G401.6 (cell line): ENCODE measurements around the gene C1QTNF8.

Experiments
- FAIRE-seq: peaks from 2 replicates; lab custom pipeline; 2012; peaks lifted over from hg19 to GRCh38; lab: Jason Lieb, UNC

Gene C1QTNF8

DNA sequence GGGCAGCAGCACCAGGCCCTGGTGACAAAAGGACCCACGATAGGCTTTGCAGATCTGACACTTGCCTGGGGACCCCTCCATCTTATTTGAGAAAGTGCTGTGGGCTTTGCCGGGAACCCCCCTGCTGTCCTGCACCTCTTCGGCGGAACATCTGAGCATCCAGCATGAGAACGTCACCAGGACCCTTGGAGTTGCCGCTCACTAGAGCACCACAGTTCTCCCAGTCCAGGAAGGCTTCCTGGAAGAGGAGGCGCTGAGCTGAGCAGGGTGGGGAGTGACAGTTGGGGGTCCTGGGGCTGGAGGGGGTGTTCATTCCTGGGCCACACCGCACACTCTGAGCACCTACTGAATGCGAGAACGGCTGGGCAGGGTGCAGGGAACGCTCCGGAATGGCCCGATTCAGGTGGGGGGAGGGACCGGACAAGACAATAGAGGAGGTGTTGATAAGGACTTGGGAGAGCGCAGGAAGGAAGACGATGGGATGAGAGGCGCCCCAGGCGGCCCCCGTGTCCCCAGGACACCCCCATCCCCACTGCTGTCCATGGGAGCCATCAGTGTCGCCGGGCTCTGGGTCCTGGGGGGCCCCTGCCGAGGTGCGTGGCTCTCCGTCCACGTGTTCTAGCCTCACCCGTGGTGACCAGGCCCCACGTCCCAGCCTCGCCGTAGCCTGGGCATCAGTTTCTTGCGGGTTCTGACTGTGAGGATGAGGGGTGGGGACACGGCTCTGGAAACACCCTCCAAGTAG lies 32.1 kb upstream of the C1QTNF8 start:
- no peak for FAIRE-seq

DNA sequence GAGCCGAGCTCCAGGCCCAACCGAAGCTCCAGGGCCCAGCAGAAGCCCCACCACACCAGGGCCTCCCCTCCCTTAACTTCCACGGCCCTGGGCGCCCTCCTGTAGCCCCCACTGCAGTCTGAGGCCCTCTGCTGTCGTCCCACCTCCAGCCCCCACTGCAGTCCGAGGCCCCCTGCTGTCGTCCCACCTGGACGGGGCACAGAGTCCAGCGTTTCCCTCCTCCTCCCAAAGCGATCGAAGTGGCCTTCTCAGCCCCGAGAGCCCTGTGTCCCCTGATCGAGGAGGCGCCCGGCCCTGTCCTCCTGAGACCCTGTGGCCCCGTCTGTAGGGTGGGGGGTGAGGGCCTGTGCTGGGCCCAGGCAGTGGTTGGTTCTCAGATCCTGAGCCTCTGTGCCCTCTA lies 31.1 kb upstream of the C1QTNF8 start:
- no peak for FAIRE-seq

DNA sequence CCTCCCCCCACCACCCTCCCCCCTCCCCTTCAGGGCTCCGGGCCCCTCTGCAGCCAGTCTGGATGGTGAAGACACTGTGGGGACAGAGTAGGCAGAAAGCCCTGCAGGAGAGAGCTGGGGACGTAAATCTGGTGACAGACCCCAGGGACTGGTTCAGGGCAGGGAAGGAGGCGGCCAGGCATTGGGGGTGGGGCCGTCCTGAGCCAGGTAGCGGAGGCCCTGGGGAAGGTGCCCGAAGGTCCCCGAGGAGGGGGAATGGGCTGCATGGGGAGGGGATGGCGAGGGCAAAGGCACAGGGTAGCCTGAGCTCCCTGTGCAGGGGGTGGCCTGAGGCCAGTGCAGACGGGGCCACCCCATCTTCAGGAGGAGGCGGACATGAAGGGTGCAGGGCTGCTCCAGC lies 30.5 kb upstream of the C1QTNF8 start:
- no peak for FAIRE-seq

DNA sequence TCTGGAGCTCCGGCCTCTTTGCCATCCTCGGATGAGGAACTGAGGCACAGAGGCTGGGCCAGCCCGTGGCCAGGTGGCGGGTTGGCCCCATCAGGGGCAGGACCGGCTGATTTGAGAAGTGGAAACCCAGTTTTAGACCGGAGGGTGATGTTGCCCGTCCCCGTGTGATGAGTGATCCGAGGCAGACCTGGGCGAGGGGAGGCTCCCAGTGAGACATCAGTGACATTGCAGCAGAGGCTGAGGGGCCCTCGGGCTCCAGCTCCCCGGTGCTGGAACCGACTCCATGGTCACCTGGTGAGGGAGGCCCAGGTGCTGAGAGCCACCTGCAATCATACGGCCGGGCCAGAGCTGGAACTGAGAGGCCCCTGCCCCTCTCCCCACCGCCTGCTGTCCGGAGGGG lies 30.0 kb upstream of the C1QTNF8 start:
- no peak for FAIRE-seq

DNA sequence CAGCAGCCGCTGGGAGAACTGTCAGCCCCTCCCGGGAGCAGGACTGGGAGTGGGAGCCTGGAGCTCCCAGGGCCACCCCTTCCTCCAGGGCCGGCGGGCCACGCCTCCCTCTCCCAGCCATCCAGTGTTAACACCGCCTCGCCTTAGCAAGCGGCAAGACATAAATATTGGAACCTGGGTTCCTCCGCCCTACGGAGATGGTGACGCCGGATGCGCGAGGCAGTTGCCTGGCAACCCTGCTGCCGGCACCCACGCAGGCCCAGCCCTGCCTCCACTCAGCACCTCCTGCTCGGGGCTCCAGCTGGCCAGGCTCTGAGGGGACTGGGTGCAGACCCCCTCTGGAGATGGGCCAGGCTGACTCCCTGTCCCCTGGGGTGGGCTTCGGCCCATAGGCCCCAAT lies 29.4 kb upstream of the C1QTNF8 start:
- peak; percentile 89 for FAIRE-seq

DNA sequence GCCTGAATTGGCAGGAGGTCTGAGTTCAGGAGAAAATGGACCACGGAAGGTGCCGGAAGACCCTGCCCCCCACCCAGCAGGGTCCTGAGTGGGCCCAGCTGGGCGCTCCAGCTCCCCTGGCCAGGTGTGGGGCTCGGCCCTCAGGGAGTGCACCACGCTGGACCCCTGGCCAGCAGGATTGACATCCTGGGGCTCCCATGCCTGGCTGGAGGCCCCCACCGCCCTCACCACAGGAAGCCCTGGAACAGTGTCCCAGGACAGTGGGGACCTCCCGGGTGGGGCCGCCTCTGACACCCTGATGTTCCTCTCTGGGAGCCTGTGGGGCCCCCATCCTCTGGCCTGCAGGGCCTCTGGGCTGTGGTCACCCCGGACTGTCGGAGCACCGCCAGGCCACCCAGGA lies 28.8 kb upstream of the C1QTNF8 start:
- FAIRE-seq: no peak

DNA sequence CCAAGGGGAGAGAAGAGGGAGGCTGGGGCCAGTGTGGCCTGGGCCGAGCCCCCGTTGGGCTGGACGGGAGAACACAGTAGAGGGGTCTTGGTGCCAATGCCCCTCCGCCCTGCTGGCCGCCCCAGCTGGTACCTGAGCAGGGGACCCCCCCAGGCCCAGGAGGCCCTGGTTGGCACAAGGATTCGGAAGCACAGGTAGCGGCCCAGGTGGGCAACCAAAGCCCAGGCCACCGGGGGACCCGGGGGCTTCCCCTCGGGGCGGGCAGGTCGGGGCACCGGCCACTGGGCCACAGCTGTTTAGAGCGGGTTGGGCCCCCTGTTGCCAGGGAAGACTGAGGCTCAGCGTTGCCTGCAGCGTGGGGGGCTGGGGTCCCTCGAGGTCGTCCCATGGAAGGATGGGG lies 28.2 kb upstream of the C1QTNF8 start:
- FAIRE-seq: no peak

DNA sequence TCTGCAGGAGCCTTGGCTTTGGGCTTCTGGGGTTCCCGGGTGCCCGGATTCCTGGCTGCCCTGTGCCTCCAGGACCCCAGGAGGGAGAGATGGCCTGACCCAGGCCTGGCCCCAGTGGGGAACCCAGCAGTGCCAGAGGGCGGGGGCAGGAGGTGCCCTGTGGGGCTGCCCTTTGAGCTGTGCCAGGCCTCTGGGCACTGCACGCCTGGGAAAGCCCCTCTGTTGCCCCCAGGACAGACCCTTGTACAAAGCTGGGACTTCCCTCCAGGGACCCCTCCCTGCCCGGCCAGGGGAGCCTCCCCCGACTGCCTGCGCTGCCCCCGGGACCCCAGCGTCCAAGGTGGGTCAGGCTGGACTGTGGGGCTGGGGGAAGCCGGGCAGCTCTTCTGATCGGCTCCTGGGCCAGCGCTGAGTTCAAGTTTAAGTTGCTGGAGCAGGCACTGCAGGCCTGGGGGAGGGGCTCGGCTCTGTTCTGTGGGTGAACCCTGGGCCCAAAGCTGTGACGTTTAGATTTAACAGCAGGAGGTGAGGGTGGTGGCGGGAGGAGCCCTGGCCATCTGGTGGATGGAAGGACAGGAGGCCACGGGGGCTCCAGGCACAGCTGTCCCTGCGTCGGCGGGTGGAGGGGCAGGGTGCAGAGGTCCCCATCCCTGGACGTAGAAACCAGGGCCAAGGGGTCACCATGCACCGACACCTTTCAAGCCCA lies 27.6 kb upstream of the C1QTNF8 start:
- no peak for FAIRE-seq

DNA sequence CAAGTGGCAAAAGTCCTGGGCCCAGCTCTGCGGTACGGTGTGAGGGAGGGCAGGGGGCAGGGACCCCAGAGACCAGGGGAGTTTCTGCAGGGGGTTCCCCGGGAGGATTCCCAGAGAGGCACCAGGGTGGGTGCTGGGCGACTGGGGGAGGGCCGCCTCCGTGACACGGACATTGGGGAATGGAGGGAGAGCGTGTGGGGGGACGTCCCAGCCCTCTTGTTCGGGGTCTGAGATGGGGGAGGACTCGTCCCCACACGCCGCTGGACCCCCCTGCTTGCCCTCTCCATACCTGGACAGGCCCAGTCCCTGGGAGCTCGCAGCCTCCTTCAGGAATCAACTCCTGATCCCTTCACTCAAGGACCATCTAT lies 26.3 kb upstream of the C1QTNF8 start:
- FAIRE-seq: no peak

DNA sequence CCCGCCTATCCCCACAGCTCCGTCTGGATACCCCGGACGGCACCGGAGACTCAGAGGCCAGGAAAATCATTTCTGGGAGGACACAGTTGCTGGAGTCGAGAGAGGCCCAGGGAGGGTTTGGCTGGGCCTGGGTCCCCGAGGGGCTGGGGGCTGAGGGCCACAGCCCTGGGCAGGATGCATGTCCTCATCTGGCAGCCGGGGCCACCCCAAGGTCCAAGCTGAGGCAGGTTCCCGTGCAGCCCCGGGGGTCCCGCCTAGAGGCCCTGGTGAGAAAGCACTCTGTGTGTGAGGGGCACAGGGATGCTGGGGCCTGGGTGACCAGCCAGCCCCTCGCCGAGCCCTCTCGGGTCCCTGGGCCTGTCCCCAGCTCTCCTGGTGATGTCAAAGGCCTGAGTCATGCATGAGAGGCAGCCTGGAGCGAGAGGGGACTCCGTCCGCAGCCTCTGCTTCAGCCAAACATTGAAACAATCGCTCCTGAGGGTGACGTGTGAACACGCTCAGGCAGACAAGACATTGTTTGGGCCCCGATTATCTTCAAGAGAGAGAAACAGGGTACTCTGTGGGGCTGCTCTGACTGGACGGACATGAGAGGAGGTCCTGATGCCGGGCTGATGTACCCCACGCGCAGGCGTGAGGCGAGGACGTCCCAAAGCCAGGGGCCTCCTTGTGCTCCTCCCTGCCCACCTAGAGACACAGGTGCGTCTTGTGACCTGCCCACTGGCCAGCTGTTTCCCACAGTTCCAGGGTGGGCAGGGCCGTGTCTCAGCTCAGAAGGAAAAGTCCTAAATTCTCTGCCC lies 25.8 kb upstream of the C1QTNF8 start:
- no peak for FAIRE-seq

DNA sequence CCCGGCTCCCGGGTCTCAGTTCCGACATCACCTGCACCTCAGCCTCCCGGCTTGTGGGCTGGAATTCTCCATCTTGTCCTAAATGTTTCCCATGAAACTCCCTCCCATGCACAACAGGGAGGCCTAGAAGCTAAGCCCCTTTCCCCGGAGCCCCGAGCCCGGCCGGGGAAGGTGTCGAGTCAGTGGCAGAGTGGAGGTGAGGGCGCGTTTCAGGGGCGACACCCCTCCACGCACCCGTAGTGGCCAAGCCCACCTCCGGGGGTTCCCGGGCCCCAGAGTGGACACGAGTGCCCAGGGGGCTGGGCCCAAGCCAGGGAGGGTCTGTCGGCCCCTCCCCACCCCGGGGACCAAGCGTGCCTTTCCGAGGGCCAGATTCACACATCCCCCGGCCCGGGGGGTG lies 25.0 kb upstream of the C1QTNF8 start:
- FAIRE-seq: no peak

DNA sequence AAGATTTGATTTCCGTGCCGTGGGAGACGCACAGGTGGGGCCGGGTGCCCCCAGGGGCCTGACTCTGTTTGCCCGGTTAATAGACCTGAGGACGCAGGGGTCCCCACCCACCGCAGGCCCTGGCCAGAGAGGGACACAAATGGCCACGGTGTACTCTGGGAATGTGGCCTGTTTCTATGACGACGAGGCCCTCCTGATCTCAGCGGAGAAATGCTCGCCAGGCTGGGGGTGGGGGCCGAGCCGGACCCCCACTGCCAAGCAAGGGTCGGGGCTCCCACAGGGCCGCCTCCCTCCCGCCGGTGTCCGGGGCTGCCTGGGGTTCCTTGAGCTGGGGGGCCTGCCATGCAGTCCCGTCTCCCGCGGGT lies 24.5 kb upstream of the C1QTNF8 start:
- no peak for FAIRE-seq

DNA sequence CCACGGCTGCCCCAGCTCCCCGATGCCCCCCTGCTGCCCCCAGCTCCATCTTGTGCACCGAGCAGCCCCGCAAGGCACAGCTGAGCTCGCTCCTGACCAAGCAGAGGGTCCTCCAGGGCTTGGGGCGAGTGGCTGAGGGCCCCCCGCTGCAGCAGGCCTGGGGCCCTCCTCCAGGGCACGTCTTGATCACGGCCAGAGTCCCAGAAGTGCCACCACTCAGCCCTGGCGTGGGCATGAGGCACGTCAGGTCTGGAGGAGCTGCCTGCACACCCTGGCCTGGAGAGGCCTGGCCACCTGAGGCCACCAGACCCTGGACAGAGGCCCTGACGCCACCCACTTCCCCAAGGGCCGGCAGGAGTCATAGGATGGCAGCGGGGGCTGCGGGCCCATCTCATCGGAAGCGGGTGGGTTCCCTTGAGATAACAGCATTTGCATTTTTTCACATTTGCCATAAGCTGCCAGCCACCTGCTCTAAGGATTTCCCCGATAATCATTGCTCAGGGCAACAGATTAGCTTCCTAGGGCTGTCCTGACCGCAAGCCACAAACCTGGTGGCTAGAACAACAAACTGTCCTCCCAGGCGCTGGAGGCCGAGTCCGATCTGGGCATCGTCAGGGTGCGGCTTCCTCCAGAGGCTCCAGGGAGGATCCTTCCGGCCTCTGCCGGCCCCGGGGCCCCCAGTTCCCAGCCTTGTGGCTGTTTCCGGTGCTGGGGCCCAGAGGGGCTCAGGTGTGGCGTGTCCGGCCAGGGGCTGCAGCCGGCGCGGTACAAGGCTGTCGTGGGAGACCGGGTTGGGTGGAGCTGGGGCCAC lies 23.9 kb upstream of the C1QTNF8 start:
- FAIRE-seq: no peak

DNA sequence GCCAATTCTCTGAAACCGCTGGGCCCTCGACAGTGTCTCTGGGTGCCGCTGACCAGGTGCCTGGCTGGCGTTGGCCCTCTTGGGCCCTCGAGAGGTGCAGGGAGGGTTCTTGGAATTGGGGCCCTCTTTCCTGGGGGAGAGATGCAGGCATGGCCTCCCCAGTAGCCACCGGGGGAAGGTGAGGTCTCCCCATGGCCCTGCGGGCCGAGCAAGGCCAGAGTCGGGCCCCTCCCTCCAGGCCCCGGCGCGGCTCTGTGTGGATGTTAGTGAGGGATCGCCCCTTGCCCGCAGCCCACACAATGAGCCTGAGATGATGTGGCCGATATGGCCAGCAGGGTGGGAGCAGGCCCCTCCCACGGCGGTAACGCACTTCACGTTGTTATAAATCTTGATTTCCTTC lies 23.1 kb upstream of the C1QTNF8 start:
- FAIRE-seq: no peak

DNA sequence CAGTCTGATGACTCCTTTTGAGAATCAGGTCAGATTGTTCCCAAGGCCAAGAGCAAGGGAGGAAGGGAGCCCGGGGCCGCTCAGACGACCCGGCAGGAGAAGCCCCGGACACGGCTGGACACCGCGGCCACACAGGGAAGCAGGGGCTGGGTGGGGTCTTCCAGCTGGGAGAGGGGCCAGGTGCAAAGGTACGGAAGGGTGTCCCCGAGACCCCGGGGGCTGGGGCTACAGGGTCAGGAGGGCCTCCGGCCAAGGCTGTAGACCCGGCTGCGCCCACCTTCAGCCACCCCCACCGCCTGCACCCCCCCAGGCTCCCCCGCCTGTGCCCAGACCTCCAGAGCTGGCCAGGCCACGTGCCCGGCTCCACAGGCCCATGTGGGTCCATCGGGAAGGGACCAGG lies 21.9 kb upstream of the C1QTNF8 start:
- no peak for FAIRE-seq

DNA sequence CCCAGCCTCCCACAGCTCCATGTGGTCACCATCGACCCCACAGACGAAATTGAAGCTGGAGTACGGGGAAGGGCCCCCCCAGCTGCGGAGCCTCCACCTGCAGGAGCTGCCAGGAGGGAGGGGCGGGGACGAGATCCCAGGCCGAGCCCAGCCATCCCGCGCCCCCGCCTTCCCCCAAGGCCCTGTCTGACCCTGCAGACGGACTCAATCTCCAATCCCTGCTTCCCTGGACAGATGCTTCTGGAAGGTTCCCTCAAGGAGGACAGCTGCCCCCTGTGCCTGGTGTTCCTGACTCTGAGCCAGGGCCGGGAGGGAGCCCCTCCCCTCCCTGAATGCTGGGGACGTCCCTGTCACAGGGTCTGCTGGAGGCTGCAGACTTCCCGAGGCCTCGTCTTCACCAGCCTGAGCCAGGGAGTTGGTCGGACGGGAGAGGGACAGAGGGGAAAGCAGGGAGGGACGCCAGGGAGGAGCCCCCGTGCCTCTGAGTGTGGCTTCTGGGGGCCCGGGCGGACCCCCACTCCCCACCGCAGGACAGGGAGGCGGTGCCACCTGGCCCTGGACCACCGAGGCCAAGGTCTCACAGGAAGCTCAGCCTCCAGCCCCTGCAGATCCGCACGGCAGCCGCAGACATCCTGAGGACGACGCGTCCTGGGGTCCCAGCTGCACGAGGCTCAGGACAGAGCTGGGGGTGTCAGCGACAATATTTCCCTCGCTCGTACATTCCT lies 21.3 kb upstream of the C1QTNF8 start:
- FAIRE-seq: no peak

DNA sequence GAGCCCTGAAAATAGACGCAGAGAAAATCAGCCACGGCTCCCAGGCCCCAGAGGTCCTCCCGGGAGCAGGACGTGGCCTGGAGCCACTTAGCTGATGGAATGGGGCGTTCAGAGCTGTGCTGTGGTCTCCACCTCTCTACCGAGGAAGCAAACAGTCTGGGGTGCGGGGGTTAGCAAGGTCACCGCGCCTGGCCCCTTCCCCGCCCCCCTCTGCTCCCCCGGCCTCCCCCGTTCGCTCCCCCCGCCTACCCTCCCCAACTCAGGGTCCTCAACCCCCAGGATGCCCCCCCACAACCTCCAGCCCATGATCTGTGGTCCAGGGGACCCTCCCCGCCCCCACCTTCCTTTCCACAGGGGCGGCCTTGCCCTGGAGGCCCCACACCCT lies 20.6 kb upstream of the C1QTNF8 start:
- FAIRE-seq: no peak

DNA sequence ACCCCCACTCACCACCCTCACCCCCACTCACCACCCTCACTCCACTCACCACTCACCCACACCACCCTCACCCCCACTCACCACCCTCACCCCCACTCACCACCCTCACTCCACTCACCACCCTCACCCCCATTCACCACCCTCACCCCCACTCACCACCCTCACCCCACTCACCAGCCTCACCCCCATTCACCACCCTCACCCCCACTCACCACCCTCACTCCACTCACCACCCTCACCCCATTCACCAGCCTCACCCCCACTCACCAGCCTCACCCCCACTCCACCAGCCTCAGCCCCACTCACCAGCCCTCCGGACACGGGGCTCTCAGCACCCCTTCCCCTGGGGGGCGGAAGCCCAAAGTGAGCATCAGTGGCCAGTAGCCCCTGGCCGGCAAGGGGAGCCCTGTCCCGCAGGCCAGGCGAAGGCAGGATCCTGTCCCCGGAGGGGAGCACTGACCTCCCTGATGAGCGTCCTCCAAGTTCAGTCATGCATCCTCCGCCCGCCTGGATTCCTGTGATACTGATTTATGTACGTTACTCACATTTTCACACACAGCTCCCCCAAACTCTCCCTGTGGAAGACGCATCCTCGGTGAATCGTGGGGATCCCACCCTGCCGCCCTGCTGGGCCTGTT lies 18.0 kb upstream of the C1QTNF8 start:
- FAIRE-seq: no peak

DNA sequence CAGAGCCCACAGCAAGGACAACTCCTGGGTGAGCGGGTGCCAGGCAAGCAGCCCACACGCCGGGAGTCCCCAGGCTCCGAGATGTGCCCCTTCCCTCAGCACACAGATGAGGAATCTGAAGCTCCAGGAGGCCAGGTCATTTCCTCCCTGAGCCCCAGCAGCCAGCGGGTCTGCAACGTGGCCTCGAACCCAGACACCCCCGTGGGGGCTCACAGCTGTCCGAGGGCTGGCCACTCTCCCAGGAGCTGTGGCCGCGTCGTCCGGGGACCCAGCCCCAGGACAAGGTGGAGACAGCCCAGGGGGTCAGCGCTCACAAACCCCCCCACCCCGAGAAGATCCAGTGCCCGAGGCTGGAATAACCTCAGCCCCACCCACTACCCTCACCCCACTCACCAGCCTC lies 17.4 kb upstream of the C1QTNF8 start:
- no peak for FAIRE-seq

DNA sequence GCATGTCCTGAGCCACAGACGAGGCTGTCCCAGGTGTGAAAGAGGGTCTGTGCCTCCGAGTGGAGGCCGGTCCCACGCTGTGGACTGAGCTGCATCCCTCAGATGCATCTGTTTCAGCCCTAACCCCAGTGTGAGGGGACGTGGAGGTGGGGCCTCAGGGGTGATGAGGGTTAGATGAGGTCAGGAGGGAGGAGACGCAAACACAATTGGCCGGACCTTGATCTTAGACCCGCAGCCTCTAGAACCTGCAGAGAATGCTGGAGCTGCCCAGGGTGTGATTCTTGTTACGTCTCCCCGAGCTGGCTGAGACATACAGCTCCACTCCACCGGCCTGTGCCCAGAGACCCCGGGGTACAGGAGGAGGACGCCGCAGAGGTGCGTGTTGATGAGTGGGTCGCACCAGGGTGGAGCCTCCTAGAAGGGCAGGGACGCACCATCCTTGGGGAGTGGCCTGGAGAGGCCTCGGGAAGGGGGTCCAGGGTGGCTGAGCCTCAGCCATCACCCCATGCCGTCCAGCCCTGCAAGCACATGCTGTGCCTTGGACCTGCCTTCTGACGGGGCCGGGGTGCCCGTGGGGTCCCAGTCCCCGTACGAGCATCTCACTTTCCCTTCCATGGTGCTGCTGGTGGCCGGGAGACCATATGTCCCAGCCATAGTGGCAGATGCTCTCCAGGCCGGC lies 16.6 kb upstream of the C1QTNF8 start:
- no peak for FAIRE-seq

DNA sequence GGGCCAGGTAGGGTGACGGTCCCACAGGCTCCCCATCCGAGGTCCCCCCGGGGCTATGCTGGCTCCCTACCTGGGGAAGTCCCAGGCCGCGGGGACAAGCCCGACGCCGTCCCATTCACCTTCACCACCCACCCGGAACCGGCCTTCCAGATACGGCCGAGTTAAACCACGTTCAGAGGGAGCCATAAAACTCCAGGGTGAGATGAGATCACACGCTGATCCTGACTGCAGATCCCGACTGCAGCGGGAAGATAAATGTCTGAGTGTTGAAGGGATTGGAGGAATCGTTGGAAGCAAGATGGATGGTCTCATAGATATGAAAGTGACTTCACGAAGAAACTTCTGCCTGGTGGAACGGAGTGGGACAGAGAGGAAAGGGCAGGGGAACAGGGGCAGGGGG lies 13.6 kb upstream of the C1QTNF8 start:
- no peak for FAIRE-seq
